Heart left ventricle (tissue), 13 donors: Measurements from ENCODE around the gene SLC37A2.

Experiments
- POLR2A ChIP-seq, 2 donors: fragments of 450-650 bp; IDR thresholded peaks; one replicate each; pipeline ENCODE4 v1.6.1; 2017; ENCODE audit warnings: antibody characterized with exemption in 2 of 2, mild to moderate bottlenecking in 2 of 2, moderate library complexity in 2 of 2
- TF ChIP-seq, protein P1 (sequence below), 12 donors: fragments of 200-600 bp; sonication (generic) in 4 of 12; IDR thresholded peaks; one replicate each; pipeline versions ENCODE4 v1.5.0 to v1.8.0; 2018 to 2022; ENCODE audit warnings: antibody characterized with exemption in 12 of 12, mild to moderate bottlenecking in 5 of 12
- donor health status: ischemic (EF 13 %, LVEDD 7.1; RV severe dilation, severe dysfunction).
- donor health status: DM: no; HTN: yes; CAD: no.
- donor health status: DM: no; HTN: no; CAD: no.
- donor health status: ischemic (EF 25% LVEDD 6.9; RV normal size, moderate dysfunction).
- donor health status: ischemic (EF 25% LVEDD 5.7; RV mildly dilated, moderate dysfunction).
- donor health status: ischemic (EF 35%, LVEDD 5.7; RV mildly dilated, moderate dysfunction).
- donor health status: nonischemic (EF 11% LVEDD 7.7; RV severe dilation, severe dysfunction).
- donor health status: DM: yes; HTN: yes; CAD: no.
- donor health status: PGD.
- donor health status: ischemic (EF 29% LVEDD 5.4; RV normal size, mild dysfunction).
- donor health status: nonischemic (EF 23%, LVEDD 6.1; RV moderate dilation, normal function).

DNA sequence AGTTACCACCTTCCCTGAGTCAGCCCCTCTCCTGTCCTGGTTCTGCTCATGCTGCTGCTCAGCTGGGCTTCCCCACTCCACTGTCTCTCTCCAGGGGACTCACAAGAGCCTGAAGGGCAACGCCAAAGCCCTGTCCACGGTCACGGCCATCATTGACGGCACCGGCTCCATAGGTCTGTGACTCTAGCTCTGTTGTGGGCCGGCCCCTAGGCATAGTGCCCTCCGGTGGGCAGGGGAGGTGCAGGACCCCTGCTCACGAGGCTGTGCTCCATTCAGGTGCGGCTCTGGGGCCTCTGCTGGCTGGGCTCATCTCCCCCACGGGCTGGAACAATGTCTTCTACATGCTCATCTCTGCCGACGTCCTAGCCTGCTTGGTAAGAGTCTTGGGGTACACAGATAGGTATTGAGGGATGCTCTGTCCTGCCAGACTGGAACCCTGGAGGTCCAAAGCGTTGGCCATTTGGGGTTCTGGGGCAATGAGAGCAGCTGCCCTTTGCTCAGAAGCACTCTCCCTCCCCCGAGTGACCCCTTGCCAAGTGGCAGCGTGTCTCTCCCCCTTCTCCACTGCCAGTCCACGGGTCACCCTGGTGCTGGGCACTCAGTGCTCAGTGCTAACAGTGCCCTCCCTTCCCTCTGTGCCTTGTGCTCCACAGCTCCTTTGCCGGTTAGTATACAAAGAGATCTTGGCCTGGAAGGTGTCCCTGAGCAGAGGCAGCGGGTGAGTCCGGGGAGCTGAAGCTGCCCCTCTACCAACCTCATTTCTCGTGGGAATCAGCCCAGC, 22.4 kb downstream of the SLC37A2 start:
- no peak for TF ChIP-seq POLR2A (IDR thresholded peaks at IDR 0.05)
- TF ChIP-seq, protein P1, sequence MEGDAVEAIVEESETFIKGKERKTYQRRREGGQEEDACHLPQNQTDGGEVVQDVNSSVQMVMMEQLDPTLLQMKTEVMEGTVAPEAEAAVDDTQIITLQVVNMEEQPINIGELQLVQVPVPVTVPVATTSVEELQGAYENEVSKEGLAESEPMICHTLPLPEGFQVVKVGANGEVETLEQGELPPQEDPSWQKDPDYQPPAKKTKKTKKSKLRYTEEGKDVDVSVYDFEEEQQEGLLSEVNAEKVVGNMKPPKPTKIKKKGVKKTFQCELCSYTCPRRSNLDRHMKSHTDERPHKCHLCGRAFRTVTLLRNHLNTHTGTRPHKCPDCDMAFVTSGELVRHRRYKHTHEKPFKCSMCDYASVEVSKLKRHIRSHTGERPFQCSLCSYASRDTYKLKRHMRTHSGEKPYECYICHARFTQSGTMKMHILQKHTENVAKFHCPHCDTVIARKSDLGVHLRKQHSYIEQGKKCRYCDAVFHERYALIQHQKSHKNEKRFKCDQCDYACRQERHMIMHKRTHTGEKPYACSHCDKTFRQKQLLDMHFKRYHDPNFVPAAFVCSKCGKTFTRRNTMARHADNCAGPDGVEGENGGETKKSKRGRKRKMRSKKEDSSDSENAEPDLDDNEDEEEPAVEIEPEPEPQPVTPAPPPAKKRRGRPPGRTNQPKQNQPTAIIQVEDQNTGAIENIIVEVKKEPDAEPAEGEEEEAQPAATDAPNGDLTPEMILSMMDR (IDR thresholded peaks at IDR 0.05): no peak
